Activated B cell treated with CpG ODN at 0.5 μM for 24 hours (primary cell): Measurements from ENCODE around the gene PIK3R6. TPM values are rescaled to one million over a fixed set of nuclear protein-coding genes. Genes with fewer than 3 reads are reported as not detected.

Experiments
- ATAC-seq: fragments of 200-7000 bp; cut with Tn5 transposase; one replicate; pipeline ENCODE4 v1.10.0; 2021; ENCODE audit warnings: low read depth, mild to moderate bottlenecking, moderate library complexity
- CTCF ChIA-PET: fragments of 350-600 bp; sonication (Branson Sonifier 250); formaldehyde crosslinking; loops from one replicate; lab custom pipeline; 2021; ENCODE audit warnings: antibody characterized with exemption; lab: Charles Lee
- POLR2A ChIA-PET: fragments of 350-600 bp; sonication (Branson Sonifier 250); formaldehyde crosslinking; loops from one replicate; lab custom pipeline; 2021; ENCODE audit warnings: antibody characterized with exemption; lab: Charles Lee
- DNase-seq: peaks from one replicate; pipeline ENCODE4 v3.0.0; 2022
- H3K27ac Mint-ChIP-seq: one replicate; pipeline ENCODE4 v1.8.0; 2020; ENCODE audit warnings: mixed read lengths
- H3K27me3 Mint-ChIP-seq: one replicate; pipeline ENCODE4 v1.8.0; 2021; ENCODE audit warnings: mixed read lengths
- H3K36me3 Mint-ChIP-seq: one replicate; pipeline ENCODE4 v1.8.0; 2021; ENCODE audit warnings: low read depth, mixed read lengths
- H3K4me1 Mint-ChIP-seq: one replicate; pipeline ENCODE4 v1.8.0; 2021; ENCODE audit warnings: mixed read lengths
- H3K4me3 Mint-ChIP-seq: one replicate; pipeline ENCODE4 v1.8.0; 2020; ENCODE audit warnings: mild to moderate bottlenecking, mixed read lengths
- H3K9me3 Mint-ChIP-seq: one replicate; pipeline ENCODE4 v1.8.0; 2020; ENCODE audit warnings: mixed read lengths
- intact Hi-C: fragments of 100-400 bp; cut with micrococcal nuclease; formaldehyde crosslinking; loops from one replicate; pipeline ENCODE4 v1.15.1; 2024
- total RNA-seq: library from RNA; stranded (reverse); gene quantifications from 2 replicates; pipeline ENCODE4 v1.2.3, GENCODE V29; 2022
- TF ChIP-seq, protein P1 (sequence below): fragments of 200-600 bp; IDR thresholded peaks from one replicate; pipeline ENCODE4 v1.8.0; 2022; ENCODE audit warnings: antibody characterized with exemption, mild to moderate bottlenecking

The PIK3R6 gene
- total RNA-seq, 1 donor from 2014 or later: 0.91 TPM

DNA sequence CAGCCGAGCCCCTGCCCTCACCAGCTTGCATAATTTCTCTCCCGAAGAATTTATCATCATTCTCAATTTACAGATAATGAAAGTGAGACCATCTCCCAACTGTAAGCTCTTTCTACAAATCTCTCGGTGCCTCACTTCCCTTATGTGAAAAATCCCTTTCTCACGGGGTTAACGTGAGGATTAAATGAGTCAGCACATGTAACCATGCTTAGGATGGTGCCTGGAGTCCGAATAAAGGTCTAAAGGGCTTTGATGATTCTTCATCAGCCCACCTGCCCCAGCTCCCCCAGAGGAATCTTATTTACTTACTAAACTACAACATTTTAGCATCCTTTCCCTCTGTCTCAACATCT is 24.8 kb upstream of the PIK3R6 start:
- ChIA-PET CTCF (interaction anchor here (1.8 kb wide), 1 partner anchor 93 kb away, joined by 5 read pairs; the partner anchor contains the start of gene MFSD6L), POLR2A (interaction anchor here (0.9 to 1.9 kb wide), 5 partner anchors 9 to 85 kb away, joined by 3 to 12 read pairs (median 3); partner anchors contain the start of gene PIK3R5)
- peaks cover 26% of the 10 kb centered on the region for H3K4me1 Mint-ChIP-seq
- no peaks in the 10 kb centered on the region for H3K27me3 Mint-ChIP-seq
- intact Hi-C loops: no loop called here
- ATAC-seq (peak; percentile 38), DNase-seq (no peak)
- TF ChIP-seq, protein P1, sequence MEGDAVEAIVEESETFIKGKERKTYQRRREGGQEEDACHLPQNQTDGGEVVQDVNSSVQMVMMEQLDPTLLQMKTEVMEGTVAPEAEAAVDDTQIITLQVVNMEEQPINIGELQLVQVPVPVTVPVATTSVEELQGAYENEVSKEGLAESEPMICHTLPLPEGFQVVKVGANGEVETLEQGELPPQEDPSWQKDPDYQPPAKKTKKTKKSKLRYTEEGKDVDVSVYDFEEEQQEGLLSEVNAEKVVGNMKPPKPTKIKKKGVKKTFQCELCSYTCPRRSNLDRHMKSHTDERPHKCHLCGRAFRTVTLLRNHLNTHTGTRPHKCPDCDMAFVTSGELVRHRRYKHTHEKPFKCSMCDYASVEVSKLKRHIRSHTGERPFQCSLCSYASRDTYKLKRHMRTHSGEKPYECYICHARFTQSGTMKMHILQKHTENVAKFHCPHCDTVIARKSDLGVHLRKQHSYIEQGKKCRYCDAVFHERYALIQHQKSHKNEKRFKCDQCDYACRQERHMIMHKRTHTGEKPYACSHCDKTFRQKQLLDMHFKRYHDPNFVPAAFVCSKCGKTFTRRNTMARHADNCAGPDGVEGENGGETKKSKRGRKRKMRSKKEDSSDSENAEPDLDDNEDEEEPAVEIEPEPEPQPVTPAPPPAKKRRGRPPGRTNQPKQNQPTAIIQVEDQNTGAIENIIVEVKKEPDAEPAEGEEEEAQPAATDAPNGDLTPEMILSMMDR: no peak
- H3K9me3 Mint-ChIP-seq: no peaks in the 10 kb centered on the region
- no peak overlapping the region for H3K4me3 Mint-ChIP-seq
- peak overlapping the region; percentile 26 for H3K27ac Mint-ChIP-seq
- peaks cover 60% of the 10 kb centered on the region for H3K36me3 Mint-ChIP-seq

DNA sequence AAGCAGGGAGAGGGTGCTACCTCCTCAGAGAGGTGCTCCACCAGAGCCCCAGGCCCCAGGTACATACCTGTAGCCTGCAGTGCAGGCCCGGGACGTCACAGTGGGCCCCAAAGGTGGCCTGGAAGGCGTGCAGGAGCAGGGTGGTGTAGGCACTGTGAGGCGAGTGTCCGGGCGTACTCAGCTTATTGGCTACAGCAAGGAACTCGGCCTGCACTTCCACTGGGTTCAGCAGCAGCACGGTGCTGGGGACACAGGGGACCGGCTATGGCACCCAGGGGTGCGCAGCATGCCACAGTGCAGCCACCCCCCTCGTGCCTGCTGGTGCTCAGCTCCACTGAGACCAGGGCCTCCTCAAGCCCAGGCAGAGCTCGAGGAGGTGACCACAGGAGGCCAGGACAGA is 23.2 kb upstream of the PIK3R6 start:
- intact Hi-C loops: no loop called here
- ChIA-PET CTCF (interaction anchor here (1.0 to 1.2 kb wide), 2 partner anchors 107 to 114 kb away, joined by 3 to 4 read pairs; no protein-coding TSS in a partner anchor), POLR2A (interaction anchor here (0.7 to 2.5 kb wide), 3 partner anchors 9 to 33 kb away, joined by 3 to 12 read pairs (median 4); no protein-coding TSS in a partner anchor)
- peaks cover 63% of the 10 kb centered on the region for H3K36me3 Mint-ChIP-seq
- H3K4me1 Mint-ChIP-seq: peaks cover 18% of the 10 kb centered on the region
- ATAC-seq (no peak), DNase-seq (no peak)
- H3K9me3 Mint-ChIP-seq: no peaks in the 10 kb centered on the region
- no peak overlapping the region for H3K4me3 Mint-ChIP-seq
- no peak overlapping the region for H3K27ac Mint-ChIP-seq
- H3K27me3 Mint-ChIP-seq: no peaks in the 10 kb centered on the region
- TF ChIP-seq, protein P1: no peak

DNA sequence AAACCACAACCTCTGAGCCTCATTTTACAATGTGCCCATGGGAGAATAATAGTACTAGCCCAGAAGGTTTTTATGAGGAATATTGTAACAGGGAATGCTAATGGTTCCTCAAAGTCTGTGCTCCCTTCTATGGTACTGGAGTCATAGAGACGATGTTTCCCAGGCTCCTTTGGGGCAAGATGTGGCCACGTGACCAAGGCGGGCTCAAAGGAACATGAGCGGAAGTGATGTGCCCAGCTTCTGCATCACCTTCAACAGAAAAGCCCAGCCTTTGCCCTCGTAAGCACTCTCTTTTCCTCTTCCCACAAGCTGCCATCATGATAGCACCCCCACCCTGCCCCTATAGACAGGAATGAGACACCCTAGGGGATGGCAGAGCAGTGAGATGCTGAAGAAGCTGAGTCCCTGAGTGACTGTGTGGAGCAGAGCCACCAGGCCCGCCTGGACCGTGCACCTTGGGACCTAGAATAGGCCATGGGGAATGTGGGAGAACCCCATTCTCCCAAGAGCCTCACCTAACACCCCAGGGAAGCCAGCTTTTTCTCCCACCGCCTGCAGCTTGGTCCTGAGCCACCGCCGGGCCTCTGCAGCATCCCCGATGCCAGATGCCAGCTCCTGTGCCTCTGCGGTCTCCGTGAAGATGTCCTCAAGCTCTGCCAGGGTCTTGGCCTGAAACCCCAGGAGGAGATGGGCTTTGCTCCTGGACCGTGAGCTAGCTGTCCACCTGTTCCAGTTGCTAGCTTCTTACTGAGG is 22.2 kb upstream of the PIK3R6 start:
- Mint-ChIP-seq H3K4me3 (no peak overlapping the region), H3K9me3 (no peaks in the 10 kb centered on the region), H3K4me1 (peaks cover 9% of the 10 kb centered on the region), H3K36me3 (peaks cover 58% of the 10 kb centered on the region), H3K27ac (no peak overlapping the region), H3K27me3 (no peaks in the 10 kb centered on the region)
- ATAC-seq (no peak), DNase-seq (no peak)
- TF ChIP-seq, protein P1: no peak
- intact Hi-C loops: no loop called here
- CTCF ChIA-PET: interaction anchor here (1.1 kb wide), 1 partner anchor 11 kb away, joined by 3 read pairs; no protein-coding TSS in a partner anchor
- POLR2A ChIA-PET: interaction anchor here (0.5 to 2.5 kb wide), 2 partner anchors 11 to 32 kb away, joined by 6 to 12 read pairs; no protein-coding TSS in a partner anchor

DNA sequence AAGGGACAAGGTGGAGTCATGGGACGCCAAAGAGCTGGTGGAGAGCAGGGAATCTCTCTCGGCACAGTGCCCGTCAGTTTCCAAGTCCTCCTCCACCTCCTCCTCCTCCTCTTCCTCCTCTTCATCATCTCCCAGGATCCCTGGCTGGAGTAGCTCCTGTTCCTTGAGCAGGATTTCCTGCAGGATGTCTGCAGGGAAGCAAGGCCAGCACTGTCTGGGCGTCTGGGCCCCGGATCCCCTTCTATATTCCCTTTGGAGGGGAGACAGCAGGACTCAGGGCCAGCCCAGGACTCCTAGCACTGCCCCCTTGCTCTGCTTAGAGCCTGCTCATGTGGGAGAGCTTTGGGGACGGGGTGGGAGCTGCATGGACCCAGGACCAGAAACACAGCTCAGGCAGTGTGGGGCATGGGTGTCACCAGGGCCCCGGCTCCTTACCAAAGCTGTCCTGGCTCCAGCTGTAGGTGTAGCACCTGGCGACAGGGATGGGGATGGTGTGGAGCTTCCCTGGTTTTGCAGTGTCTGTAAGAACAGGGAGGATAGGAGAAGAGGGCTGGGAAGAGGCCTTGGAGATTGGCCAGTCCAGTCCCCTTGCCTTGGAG is 21.3 kb upstream of the PIK3R6 start:
- no peak for ATAC-seq
- intact Hi-C loops: no loop called here
- H3K4me3 Mint-ChIP-seq: no peak overlapping the region
- peaks cover 65% of the 10 kb centered on the region for H3K36me3 Mint-ChIP-seq
- ChIA-PET CTCF (interaction anchor here (1.1 kb wide), 1 partner anchor 12 kb away, joined by 3 read pairs; no protein-coding TSS in a partner anchor), POLR2A (interaction anchor here (0.5 to 2.5 kb wide), 3 partner anchors 12 to 31 kb away, joined by 5 to 12 read pairs (median 6); no protein-coding TSS in a partner anchor)
- no peaks in the 10 kb centered on the region for H3K27me3 Mint-ChIP-seq
- DNase-seq: no peak
- H3K9me3 Mint-ChIP-seq: no peaks in the 10 kb centered on the region
- peaks cover 9% of the 10 kb centered on the region for H3K4me1 Mint-ChIP-seq
- H3K27ac Mint-ChIP-seq: no peak overlapping the region
- TF ChIP-seq, protein P1: no peak
